SK-N-SH (cell line): ENCODE measurements around the gene FAH. TPM values are rescaled to one million over a fixed set of nuclear protein-coding genes. Genes with fewer than 3 reads are reported as not detected.

Experiments used
- CTCF ChIA-PET: fragments of 300-600, 350-600 bp; formaldehyde crosslinking; extraction: SDS; loops from one replicate; lab custom pipeline; 2021; lab: Yijun Ruan, JAX
- POLR2A ChIA-PET: fragments of 350-600 bp; sonication (Branson Sonifier 250); formaldehyde crosslinking; extraction: SDS; loops from one replicate; lab custom pipeline; 2020; ENCODE audit warnings: antibody characterized with exemption, inconsistent platforms; lab: Yijun Ruan, JAX
- DNase-seq: peaks from one replicate; pipeline ENCODE4 v3.0.0; 2012
- H2AFZ ChIP-seq: fragments of 200-600 bp; sonication (generic); 2 replicates; pipeline ENCODE4 v1.8.1; 2016; ENCODE audit warnings: antibody characterized with exemption, mild to moderate bottlenecking, low read depth
- H3F3A ChIP-seq: fragments of 200-600 bp; sonication (generic); replicated peaks from 2 replicates; pipeline ENCODE3; 2016; ENCODE audit warnings: antibody characterized with exemption, mild to moderate bottlenecking; ENCODE audit not compliant: insufficient read depth
- H3K27ac ChIP-seq, 2 experiments: fragments of 200-500 bp in 1 of 2; fragments of 200-600 bp in 1 of 2; sonication (Bioruptor generic) in 1 of 2; sonication (generic), shearing (Covaris generic) in 1 of 2; 2 replicates each; pipeline versions ENCODE4 v1.5.1 to v1.6.1; 2014 to 2016; ENCODE audit warnings: low read depth in 2 of 2, inconsistent platforms in 1 of 2, low read length in 1 of 2, mild to moderate bottlenecking in 1 of 2, mixed read lengths in 1 of 2
- H3K27me3 ChIP-seq: fragments of 200-600 bp; sonication (generic), shearing (Covaris generic); 2 replicates; pipeline ENCODE4 v1.6.1; 2016; ENCODE audit warnings: mixed run types; ENCODE audit not compliant: insufficient read depth
- H3K36me3 ChIP-seq, 2 experiments: fragments of 200-500 bp in 1 of 2; fragments of 200-600 bp in 1 of 2; sonication (Bioruptor generic) in 1 of 2; sonication (generic) in 1 of 2; replicated peaks in 1 of 2; 2 replicates each; pipeline versions ENCODE3 to v1.5.1; 2014 to 2016; ENCODE audit warnings: low read length in 1 of 2, mild to moderate bottlenecking in 1 of 2; ENCODE audit not compliant: insufficient read depth in 2 of 2, control insufficient read depth in 1 of 2
- H3K4me1 ChIP-seq, 2 experiments: fragments of 200-500 bp in 1 of 2; fragments of 200-600 bp in 1 of 2; sonication (Bioruptor generic) in 1 of 2; sonication (generic), shearing (Covaris generic) in 1 of 2; 2 replicates each; pipeline versions ENCODE4 v1.5.1 to v1.6.1; 2014 to 2016; ENCODE audit warnings: low read depth in 1 of 2, low read length in 1 of 2, mixed run types in 1 of 2; ENCODE audit not compliant: insufficient read depth in 2 of 2, control insufficient read depth in 1 of 2
- H3K4me2 ChIP-seq: fragments of 200-600 bp; sonication (generic), shearing (Covaris generic); 2 replicates; pipeline ENCODE4 v1.6.1; 2017; ENCODE audit warnings: mixed run types
- H3K4me3 ChIP-seq, 2 experiments: fragments of 200-500 bp in 1 of 2; fragments of 200-600 bp in 1 of 2; sonication (Bioruptor generic) in 1 of 2; sonication (generic), shearing (Covaris generic) in 1 of 2; 2 replicates each; pipeline versions ENCODE4 v1.5.1 to v1.8.1; 2014 to 2016; ENCODE audit warnings: low read depth in 2 of 2, inconsistent platforms in 1 of 2, low read length in 1 of 2, mild to moderate bottlenecking in 1 of 2, mixed read lengths in 1 of 2, moderate library complexity in 1 of 2
- H3K79me2 ChIP-seq: fragments of 200-600 bp; sonication (generic); 2 replicates; pipeline ENCODE4 v1.8.1; 2017; ENCODE audit warnings: mild to moderate bottlenecking; ENCODE audit not compliant: insufficient read depth
- H3K9ac ChIP-seq: fragments of 200-600 bp; sonication (generic); 2 replicates; pipeline ENCODE4 v1.6.1; 2017; ENCODE audit warnings: mixed run types
- H3K9me2 ChIP-seq: fragments of 200-600 bp; sonication (generic); 2 replicates; pipeline ENCODE4 v1.6.1; 2017; ENCODE audit warnings: mixed run types
- H3K9me3 ChIP-seq: fragments of 200-600 bp; sonication (generic); 2 replicates; pipeline ENCODE4 v1.6.1; 2017; ENCODE audit warnings: mixed run types, mild to moderate bottlenecking, moderate library complexity
- H4K20me1 ChIP-seq: fragments of 200-600 bp; sonication (generic); 2 replicates; pipeline ENCODE4 v1.6.1; 2017; ENCODE audit warnings: mild to moderate bottlenecking, mixed run types; ENCODE audit not compliant: insufficient read depth
- CHD2 ChIP-seq: fragments of 150-350 bp; IDR thresholded peaks from 2 replicates; pipeline ENCODE4 v1.6.1; 2018; ENCODE audit warnings: low read length; ENCODE audit not compliant: partially characterized antibody
- EP300 ChIP-seq, 2 experiments: IDR thresholded peaks; 2 replicates each; pipeline versions ENCODE4 v1.4.0 to v1.6.1; 2012; ENCODE audit warnings: borderline replicate concordance in 1 of 2, low read depth in 1 of 2, low read length in 1 of 2
- FOXJ3 ChIP-seq: sonication (generic); formaldehyde crosslinking; IDR thresholded peaks from 2 replicates; pipeline ENCODE4 v1.5.1; 2020; ENCODE audit warnings: mild to moderate bottlenecking, missing genetic modification reagents
- GATA2 ChIP-seq: sonication (generic); formaldehyde crosslinking; IDR thresholded peaks from 2 replicates; pipeline ENCODE4 v1.5.0; 2020; ENCODE audit warnings: mild to moderate bottlenecking, missing genetic modification reagents
- IRF3 ChIP-seq: fragments of 150-350 bp; IDR thresholded peaks from 2 replicates; pipeline ENCODE4 v1.6.1; 2016; ENCODE audit warnings: mild to moderate bottlenecking, low read depth, low read length
- MAX ChIP-seq: IDR thresholded peaks from 2 replicates; pipeline ENCODE4 v1.4.0; 2012; ENCODE audit warnings: low read depth
- POLR2AphosphoS5 ChIP-seq: IDR thresholded peaks from 2 replicates; pipeline ENCODE4 v1.6.1; 2012; ENCODE audit warnings: low read depth, low read length
- RCOR1 ChIP-seq: fragments of 150-350 bp; IDR thresholded peaks from 2 replicates; pipeline ENCODE4 v1.6.1; 2017; ENCODE audit warnings: antibody characterized with exemption, low read length
- REST ChIP-seq: IDR thresholded peaks from 2 replicates; pipeline ENCODE4 v1.6.1; 2012; ENCODE audit warnings: mild to moderate bottlenecking, low read depth, low read length, moderate library complexity
- RFX5 ChIP-seq: IDR thresholded peaks from 2 replicates; pipeline ENCODE4 v1.6.1; 2012; ENCODE audit warnings: mild to moderate bottlenecking, improper control_type of control experiment, low read length
- RXRA ChIP-seq: IDR thresholded peaks from 2 replicates; pipeline ENCODE4 v1.4.0; 2012; ENCODE audit warnings: low read depth, mild to moderate bottlenecking, borderline replicate concordance
- SIN3A ChIP-seq: IDR thresholded peaks from 2 replicates; pipeline ENCODE4 v1.6.1; 2012; ENCODE audit warnings: low read depth, mild to moderate bottlenecking, low read length, moderate library complexity, borderline replicate concordance
- TAF1 ChIP-seq: IDR thresholded peaks from 2 replicates; pipeline ENCODE4 v1.6.1; 2012; ENCODE audit warnings: low read depth, mild to moderate bottlenecking, low read length, moderate library complexity, borderline replicate concordance
- TCF12 ChIP-seq: IDR thresholded peaks from 2 replicates; pipeline ENCODE4 v1.4.0; 2012
- USF1 ChIP-seq: IDR thresholded peaks from 2 replicates; pipeline ENCODE4 v1.4.0; 2012; ENCODE audit warnings: low read depth, borderline replicate concordance
- YY1 ChIP-seq: IDR thresholded peaks from 2 replicates; pipeline ENCODE4 v1.4.0; 2012; ENCODE audit warnings: low read depth, mild to moderate bottlenecking
- ZBTB33 ChIP-seq: IDR thresholded peaks from 2 replicates; pipeline ENCODE4 v1.4.0; 2012; ENCODE audit warnings: low read depth, borderline replicate concordance
- WGBS: methylation state at CpG from one replicate; pipeline ENCODE4 v1.1.6; 2017; ENCODE audit warnings: low lambda C conversion rate; 5-methylcytosine and 5-hydroxymethylcytosine counted together
- polyA plus RNA-seq, 3 experiments: library from polyadenylated mRNA; depleted of rRNA; stranded (reverse); fragments of >200 nt; gene quantifications; 2 replicates each; pipeline ENCODE4 v1.2.3, GENCODE V29; 2012

Gene FAH
- polyA plus RNA-seq, 1 of the 3 experiments (the other 2 are of a cell fraction) = 34.9 TPM

GRCh38 chr15:80157215-80157614, 4.4 kb downstream of the FAH start:
- no peak overlapping the region for H3K27ac ChIP-seq
- no peak for DNase-seq
- POLR2A ChIA-PET = no interaction called here
- TF ChIP-seq REST (no peak), ZBTB33 (no peak), TAF1 (no peak), SIN3A (no peak), RCOR1 (no peak), RXRA (no peak), USF1 (no peak), EP300 (IDR thresholded peaks at IDR 0.05; ENCODE audit: borderline replicate concordance in 1 of 2, low read depth in 1 of 2, low read length in 1 of 2) (no peak), FOXJ3 (CRISPR knock-in tag) (no peak), CHD2 (no peak), MAX (no peak), GATA2 (CRISPR knock-in tag) (no peak), POLR2AphosphoS5 (no peak), TCF12 (no peak), RFX5 (no peak), IRF3 (no peak), YY1 (no peak)
- TF ChIP-seq, all 33 proteins: peak for 0
- Histone ChIP-seq H2AFZ (no peak overlapping the region), H3K9ac (no peak overlapping the region), H3K79me2 (no peaks in the 10 kb centered on the region), H4K20me1 (no peaks in the 10 kb centered on the region), H3K36me3 (peaks cover 4 to 27% of the 10 kb centered on the region in 2 experiments), H3K9me2 (no peaks in the 10 kb centered on the region), H3K4me1 (peaks cover 0 to 14% of the 10 kb centered on the region in 2 experiments; a peak in 1 of 4 replicates), H3F3A (peaks cover 6% of the 10 kb centered on the region), H3K9me3 (no peaks in the 10 kb centered on the region), H3K4me3 (no peak overlapping the region), H3K4me2 (no peak overlapping the region), H3K27me3 (no peaks in the 10 kb centered on the region)
- CTCF ChIA-PET = interaction anchor here (1.5 kb wide), 1 partner anchor 16 kb away, joined by 4 read pairs; no protein-coding TSS in a partner anchor
- whole genome bisulfite sequencing = 96% methylated on average over 4 of the region's 5 CpGs
